HepG2 (cell line): ENCODE data around the gene STX1B. TPM values are rescaled to one million over a fixed set of nuclear protein-coding genes. Genes with fewer than 3 reads are reported as not detected.

ENCODE experiments used
- ASH2L ChIP-seq: fragments of 300-600, 200-600 bp; sonication (generic); IDR thresholded peaks from 2 replicates; pipeline ENCODE4 v1.7.0; 2017; ENCODE audit warnings: low read depth, mild to moderate bottlenecking, moderate library complexity, mixed read lengths, low read length; ENCODE audit not compliant: insufficient read length
- FOSL1 ChIP-seq: sonication (generic); formaldehyde crosslinking; IDR thresholded peaks from 2 replicates; pipeline ENCODE4 v1.9.0; 2021; ENCODE audit warnings: missing genetic modification reagents, borderline replicate concordance
- GATA4 ChIP-seq: sonication (generic); IDR thresholded peaks from 2 replicates; pipeline ENCODE4 v1.6.1; 2016; ENCODE audit warnings: antibody characterized with exemption, low read depth, borderline replicate concordance
- HMG20B ChIP-seq: conservative IDR thresholded peaks from 2 replicates; pipeline ENCODE4 v1.6.1; 2016; ENCODE audit warnings: missing genetic modification reagents, missing compliant biosample characterization
- HOXA5 ChIP-seq: sonication (generic); formaldehyde crosslinking; IDR thresholded peaks from 2 replicates; pipeline ENCODE4 v1.4.0; 2020; ENCODE audit warnings: missing genetic modification reagents
- KLF16 ChIP-seq, 2 experiments: sonication (generic) in 1 of 2; formaldehyde crosslinking in 1 of 2; IDR thresholded peaks; 2 replicates each; pipeline versions ENCODE4 v1.6.1 to v1.8.0; 2016 to 2023; ENCODE audit warnings: missing genetic modification reagents in 2 of 2, missing compliant biosample characterization in 1 of 2
- MIER3 ChIP-seq: IDR thresholded peaks from 2 replicates; pipeline ENCODE4 v1.6.1; 2016; ENCODE audit warnings: missing compliant biosample characterization, borderline replicate concordance
- MYNN ChIP-seq: sonication (generic); formaldehyde crosslinking; IDR thresholded peaks from 2 replicates; pipeline ENCODE4 v1.4.0; 2020; ENCODE audit warnings: mild to moderate bottlenecking, low read depth, missing genetic modification reagents
- NCOA5 ChIP-seq: sonication (generic); formaldehyde crosslinking; IDR thresholded peaks from 2 replicates; pipeline ENCODE4 v1.4.0; 2020; ENCODE audit warnings: missing genetic modification reagents
- NCOR1 ChIP-seq: fragments of 200-600 bp; sonication (generic); IDR thresholded peaks from 2 replicates; pipeline ENCODE4 v1.7.0; 2017; ENCODE audit warnings: antibody characterized with exemption, low read length, borderline replicate concordance
- POLR2G ChIP-seq: fragments of 200-400 bp; formaldehyde crosslinking; IDR thresholded peaks from 2 replicates; pipeline ENCODE4 v1.6.1; 2018; ENCODE audit warnings: mild to moderate bottlenecking, low read depth, low read length, moderate library complexity
- RFX5 ChIP-seq: IDR thresholded peaks from 2 replicates; pipeline ENCODE4 v1.6.1; 2011; ENCODE audit warnings: low read depth, low read length, improper control_type of control experiment
- SMAD1 ChIP-seq: sonication (generic); formaldehyde crosslinking; IDR thresholded peaks from 2 replicates; pipeline ENCODE4 v1.4.0; 2020; ENCODE audit warnings: missing genetic modification reagents, low read depth, mild to moderate bottlenecking, borderline replicate concordance
- SRF ChIP-seq: IDR thresholded peaks from 2 replicates; pipeline ENCODE4 v1.6.1; 2011; ENCODE audit warnings: mild to moderate bottlenecking, low read depth, low read length, moderate library complexity
- SRY ChIP-seq: sonication (generic); formaldehyde crosslinking; IDR thresholded peaks from 2 replicates; pipeline ENCODE4 v1.8.0; 2022; ENCODE audit warnings: mild to moderate bottlenecking, missing genetic modification reagents
- ZC3H13 ChIP-seq: sonication (generic); formaldehyde crosslinking; IDR thresholded peaks from 2 replicates; pipeline ENCODE4 v1.8.1; 2023; ENCODE audit warnings: mild to moderate bottlenecking, missing genetic modification reagents, moderate library complexity
- ZEB1 ChIP-seq: IDR thresholded peaks from 2 replicates; pipeline ENCODE4 v1.6.1; 2012; ENCODE audit warnings: mild to moderate bottlenecking, low read depth, inconsistent platforms; ENCODE audit not compliant: insufficient replicate concordance
- ZFP36 ChIP-seq: fragments of 150-350 bp; IDR thresholded peaks from 2 replicates; pipeline ENCODE4 v1.6.1; 2018; ENCODE audit warnings: borderline replicate concordance, low read length, low read depth; ENCODE audit not compliant: partially characterized antibody
- ZNF10 ChIP-seq: sonication (generic); formaldehyde crosslinking; IDR thresholded peaks from 2 replicates; pipeline ENCODE4 v1.4.0; 2020; ENCODE audit warnings: mild to moderate bottlenecking, low read depth, missing genetic modification reagents, borderline replicate concordance
- ZNF83 ChIP-seq: sonication (generic); formaldehyde crosslinking; IDR thresholded peaks from 2 replicates; pipeline ENCODE4 v1.4.0; 2020; ENCODE audit warnings: missing genetic modification reagents, mild to moderate bottlenecking, borderline replicate concordance
- ZNF841 ChIP-seq: sonication (generic); formaldehyde crosslinking; IDR thresholded peaks from 2 replicates; pipeline ENCODE4 v1.8.1; 2023; ENCODE audit warnings: missing genetic modification reagents, borderline replicate concordance
- ZSCAN20 ChIP-seq: sonication (generic); formaldehyde crosslinking; IDR thresholded peaks from 2 replicates; pipeline ENCODE4 v1.4.0; 2020; ENCODE audit warnings: missing genetic modification reagents, mild to moderate bottlenecking, borderline replicate concordance
- polyA plus RNA-seq, 8 experiments: library from polyadenylated mRNA; depleted of rRNA in 3 of 8; stranded (reverse) in 7 of 8; unstranded in 1 of 8; fragments of >200 nt; fragmentation: Illumina TruSeq in 4 of 8; extraction: Trizol in 4 of 8; gene quantifications; 2 replicates each; pipeline versions ENCODE4 v1.2.1 to v1.2.3, GENCODE V29; 2011 to 2016; ENCODE audit warnings: low read depth in 4 of 8, missing spikeins in 1 of 8, mixed read lengths in 1 of 8; ENCODE audit not compliant: insufficient read depth in 1 of 8
- total RNA-seq, 5 experiments: library from RNA; depleted of rRNA; stranded (reverse); fragments of >200 nt; fragmentation: Illumina TruSeq; extraction: Trizol; gene quantifications; 2 replicates each; pipeline ENCODE4 v1.2.3, GENCODE V29; 2016; ENCODE audit warnings: low read depth in 1 of 5
- TF ChIP-seq, protein P1 (sequence below): sonication (generic); formaldehyde crosslinking; IDR thresholded peaks from 2 replicates; pipeline ENCODE4 v1.5.1; 2020; ENCODE audit warnings: missing genetic modification reagents, mild to moderate bottlenecking, borderline replicate concordance
- TF ChIP-seq, protein P2 (sequence below): sonication (generic); formaldehyde crosslinking; IDR thresholded peaks from 2 replicates; pipeline ENCODE4 v1.5.0; 2020; ENCODE audit warnings: mild to moderate bottlenecking, missing genetic modification reagents, moderate library complexity

The STX1B gene
- total and polyA plus RNA-seq, 2 of the 13 experiments (the other 11 are each of a cell fraction or from before 2014, with no cell fraction given) = 2.1 to 3.0 TPM

DNA sequence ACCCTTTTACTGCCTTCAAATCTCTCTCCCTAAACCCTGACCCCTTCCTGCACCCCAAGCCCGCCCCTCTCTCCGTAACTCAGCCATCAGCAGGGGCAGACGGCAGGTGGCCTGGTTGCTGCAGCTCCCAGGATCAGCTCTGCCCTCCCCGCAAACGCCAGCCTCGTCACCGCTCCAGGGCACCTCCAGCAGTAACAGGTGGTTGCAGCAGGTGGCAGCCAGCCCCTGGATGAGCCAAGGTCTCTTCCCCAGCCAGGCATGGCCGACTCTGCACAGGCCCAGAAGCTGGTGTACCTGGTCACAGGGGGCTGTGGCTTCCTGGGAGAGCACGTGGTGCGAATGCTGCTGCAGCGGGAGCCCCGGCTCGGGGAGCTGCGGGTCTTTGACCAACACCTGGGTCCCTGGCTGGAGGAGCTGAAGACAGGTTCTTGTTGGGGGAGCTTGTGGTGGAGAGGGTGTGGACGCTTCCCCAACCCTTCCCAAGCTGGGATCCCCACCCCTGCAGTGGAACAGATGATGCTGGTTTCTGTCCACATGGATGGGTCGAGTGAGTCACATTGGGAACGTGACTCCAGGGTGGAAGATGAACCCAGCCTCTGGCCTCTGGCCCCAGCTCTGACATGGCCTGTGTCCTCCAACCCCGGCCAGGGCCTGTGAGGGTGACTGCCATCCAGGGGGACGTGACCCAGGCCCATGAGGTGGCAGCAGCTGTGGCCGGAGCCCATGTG lies 24.9 kb downstream of the STX1B start (continued):
- TF ChIP-seq, protein P1, sequence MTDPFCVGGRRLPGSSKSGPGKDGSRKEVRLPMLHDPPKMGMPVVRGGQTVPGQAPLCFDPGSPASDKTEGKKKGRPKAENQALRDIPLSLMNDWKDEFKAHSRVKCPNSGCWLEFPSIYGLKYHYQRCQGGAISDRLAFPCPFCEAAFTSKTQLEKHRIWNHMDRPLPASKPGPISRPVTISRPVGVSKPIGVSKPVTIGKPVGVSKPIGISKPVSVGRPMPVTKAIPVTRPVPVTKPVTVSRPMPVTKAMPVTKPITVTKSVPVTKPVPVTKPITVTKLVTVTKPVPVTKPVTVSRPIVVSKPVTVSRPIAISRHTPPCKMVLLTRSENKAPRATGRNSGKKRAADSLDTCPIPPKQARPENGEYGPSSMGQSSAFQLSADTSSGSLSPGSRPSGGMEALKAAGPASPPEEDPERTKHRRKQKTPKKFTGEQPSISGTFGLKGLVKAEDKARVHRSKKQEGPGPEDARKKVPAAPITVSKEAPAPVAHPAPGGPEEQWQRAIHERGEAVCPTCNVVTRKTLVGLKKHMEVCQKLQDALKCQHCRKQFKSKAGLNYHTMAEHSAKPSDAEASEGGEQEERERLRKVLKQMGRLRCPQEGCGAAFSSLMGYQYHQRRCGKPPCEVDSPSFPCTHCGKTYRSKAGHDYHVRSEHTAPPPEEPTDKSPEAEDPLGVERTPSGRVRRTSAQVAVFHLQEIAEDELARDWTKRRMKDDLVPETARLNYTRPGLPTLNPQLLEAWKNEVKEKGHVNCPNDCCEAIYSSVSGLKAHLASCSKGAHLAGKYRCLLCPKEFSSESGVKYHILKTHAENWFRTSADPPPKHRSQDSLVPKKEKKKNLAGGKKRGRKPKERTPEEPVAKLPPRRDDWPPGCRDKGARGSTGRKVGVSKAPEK (CRISPR knock-in tag) = no peak; the same call in 1 of the 2 replicates
- TF ChIP-seq SMAD1 (CRISPR knock-in tag) = 0 out of 2 replicates have a peak, but pooled peaks have one; percentile 83
- TF ChIP-seq, protein P2, sequence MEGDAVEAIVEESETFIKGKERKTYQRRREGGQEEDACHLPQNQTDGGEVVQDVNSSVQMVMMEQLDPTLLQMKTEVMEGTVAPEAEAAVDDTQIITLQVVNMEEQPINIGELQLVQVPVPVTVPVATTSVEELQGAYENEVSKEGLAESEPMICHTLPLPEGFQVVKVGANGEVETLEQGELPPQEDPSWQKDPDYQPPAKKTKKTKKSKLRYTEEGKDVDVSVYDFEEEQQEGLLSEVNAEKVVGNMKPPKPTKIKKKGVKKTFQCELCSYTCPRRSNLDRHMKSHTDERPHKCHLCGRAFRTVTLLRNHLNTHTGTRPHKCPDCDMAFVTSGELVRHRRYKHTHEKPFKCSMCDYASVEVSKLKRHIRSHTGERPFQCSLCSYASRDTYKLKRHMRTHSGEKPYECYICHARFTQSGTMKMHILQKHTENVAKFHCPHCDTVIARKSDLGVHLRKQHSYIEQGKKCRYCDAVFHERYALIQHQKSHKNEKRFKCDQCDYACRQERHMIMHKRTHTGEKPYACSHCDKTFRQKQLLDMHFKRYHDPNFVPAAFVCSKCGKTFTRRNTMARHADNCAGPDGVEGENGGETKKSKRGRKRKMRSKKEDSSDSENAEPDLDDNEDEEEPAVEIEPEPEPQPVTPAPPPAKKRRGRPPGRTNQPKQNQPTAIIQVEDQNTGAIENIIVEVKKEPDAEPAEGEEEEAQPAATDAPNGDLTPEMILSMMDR (CRISPR knock-in tag) = peak; percentile 95
- TF ChIP-seq ASH2L = no peak
- TF ChIP-seq ZNF10 = no peak
- TF ChIP-seq ZFP36 = no peak
- TF ChIP-seq MYNN (CRISPR knock-in tag) = no peak
- peak; percentile 51; the same call in 1 of the 2 replicates for TF ChIP-seq MIER3 (CRISPR knock-in tag)
- TF ChIP-seq POLR2G = no peak
- TF ChIP-seq HOXA5 = peak; percentile 37; the same call in 1 of the 2 replicates
- TF ChIP-seq ZSCAN20 = 0 out of 2 replicates have a peak, but pooled peaks have one; percentile 73
- TF ChIP-seq ZC3H13 = peak; percentile 30; the same call in 1 of the 2 replicates
- no peak for TF ChIP-seq ZNF841 (CRISPR knock-in tag)
- no peak for TF ChIP-seq NCOA5 (CRISPR knock-in tag)
- peak; percentile 38; the same call in 1 of the 2 replicates for TF ChIP-seq SRY (CRISPR knock-in tag)
- TF ChIP-seq ZEB1 = no peak
- peak; percentile 35 to 51; a peak in 2 of 4 replicates for TF ChIP-seq KLF16 (CRISPR knock-in tag; IDR thresholded peaks at IDR 0.05)
- no peak for TF ChIP-seq SRF
- TF ChIP-seq GATA4 = no peak
- 0 out of 2 replicates have a peak, but pooled peaks have one; percentile 18 for TF ChIP-seq NCOR1
- no peak for TF ChIP-seq HMG20B (CRISPR knock-in tag)
- TF ChIP-seq FOSL1 (CRISPR knock-in tag) = peak; percentile 43; the same call in 1 of the 2 replicates
- TF ChIP-seq RFX5 = 0 out of 2 replicates have a peak, but pooled peaks have one; percentile 30
- TF ChIP-seq ZNF83 (CRISPR knock-in tag) = no peak
